D341Med (cell line): ENCODE measurements around the gene OTUD3.
A peak's percentile ranks its signal among the peaks of the same experiment; 100 is the strongest.
"Not testable (repeated sequence)": the region's sequence is repeated elsewhere in the genome, so short reads cannot be mapped to it uniquely, and the experiment has no call there.

Source experiments
- DNase-seq: peaks from one replicate; pipeline ENCODE4 v3.0.0; 2012; ENCODE audit warnings: low spot score

OTUD3 gene

GRCh38 chr1:19869453-19869852, 12.7 kb upstream of the OTUD3 start:
- DNase-seq: not testable (repeated sequence)

- DNase-seq: no peak
Measured at GRCh38 chr1:19869929-19870328, 12.3 kb upstream of the OTUD3 start.

- DNase-seq: no peak
Measured at GRCh38 chr1:19872190-19872589, 10.0 kb upstream of the OTUD3 start.

- DNase-seq: no peak
Measured at GRCh38 chr1:19877181-19877750, 4.9 kb upstream of the OTUD3 start.

- DNase-seq: peak; percentile 25
Measured at GRCh38 chr1:19877821-19878636, 4.2 kb upstream of the OTUD3 start.

- DNase-seq: no peak
Measured at GRCh38 chr1:19878637-19878985, 3.6 kb upstream of the OTUD3 start.

- DNase-seq: no peak
Measured at GRCh38 chr1:19879227-19879626, 3.0 kb upstream of the OTUD3 start.

- DNase-seq: no peak
Measured at GRCh38 chr1:19879661-19880060, 2.5 kb upstream of the OTUD3 start.

GRCh38 chr1:19880841-19881240, 1.4 kb upstream of the OTUD3 start:
- DNase-seq: not testable (repeated sequence)

GRCh38 chr1:19884312-19884711, 2.1 kb downstream of the OTUD3 start:
- no peak for DNase-seq

GRCh38 chr1:19885821-19886220, 3.6 kb downstream of the OTUD3 start:
- no peak for DNase-seq

GRCh38 chr1:19888112-19888511, 5.9 kb downstream of the OTUD3 start:
- no peak for DNase-seq

GRCh38 chr1:19889656-19890055, 7.5 kb downstream of the OTUD3 start:
- no peak for DNase-seq

- no peak for DNase-seq
Measured at GRCh38 chr1:19892129-19892528, 9.9 kb downstream of the OTUD3 start.

- no peak for DNase-seq
Measured at GRCh38 chr1:19892628-19893168, 10.5 kb downstream of the OTUD3 start.

- DNase-seq: no peak
Measured at GRCh38 chr1:19893687-19894086, 11.5 kb downstream of the OTUD3 start.

- DNase-seq: no peak
Measured at GRCh38 chr1:19894218-19894617, 12.0 kb downstream of the OTUD3 start.

- no peak for DNase-seq
Measured at GRCh38 chr1:19901653-19902052, 19.5 kb downstream of the OTUD3 start.

GRCh38 chr1:19903621-19904020, 21.4 kb downstream of the OTUD3 start:
- DNase-seq: no peak

GRCh38 chr1:19907456-19907855, 25.3 kb downstream of the OTUD3 start:
- DNase-seq: no peak

- DNase-seq: no peak
Measured at GRCh38 chr1:19909392-19909791, 27.2 kb downstream of the OTUD3 start.

GRCh38 chr1:19909971-19910370, 27.8 kb downstream of the OTUD3 start:
- DNase-seq: no peak

GRCh38 chr1:19910650-19911049, 28.5 kb downstream of the OTUD3 start:
- DNase-seq: no peak

- DNase-seq: peak; percentile 81
Measured at GRCh38 chr1:19918057-19918456, 35.9 kb downstream of the OTUD3 start.
